Measurements from ENCODE around the gene PCDHA8.
"Not testable (repeated sequence)": the region's sequence is repeated elsewhere in the genome, so short reads cannot be mapped to it uniquely, and the experiment has no call there.

The PCDHA8 gene

DNA sequence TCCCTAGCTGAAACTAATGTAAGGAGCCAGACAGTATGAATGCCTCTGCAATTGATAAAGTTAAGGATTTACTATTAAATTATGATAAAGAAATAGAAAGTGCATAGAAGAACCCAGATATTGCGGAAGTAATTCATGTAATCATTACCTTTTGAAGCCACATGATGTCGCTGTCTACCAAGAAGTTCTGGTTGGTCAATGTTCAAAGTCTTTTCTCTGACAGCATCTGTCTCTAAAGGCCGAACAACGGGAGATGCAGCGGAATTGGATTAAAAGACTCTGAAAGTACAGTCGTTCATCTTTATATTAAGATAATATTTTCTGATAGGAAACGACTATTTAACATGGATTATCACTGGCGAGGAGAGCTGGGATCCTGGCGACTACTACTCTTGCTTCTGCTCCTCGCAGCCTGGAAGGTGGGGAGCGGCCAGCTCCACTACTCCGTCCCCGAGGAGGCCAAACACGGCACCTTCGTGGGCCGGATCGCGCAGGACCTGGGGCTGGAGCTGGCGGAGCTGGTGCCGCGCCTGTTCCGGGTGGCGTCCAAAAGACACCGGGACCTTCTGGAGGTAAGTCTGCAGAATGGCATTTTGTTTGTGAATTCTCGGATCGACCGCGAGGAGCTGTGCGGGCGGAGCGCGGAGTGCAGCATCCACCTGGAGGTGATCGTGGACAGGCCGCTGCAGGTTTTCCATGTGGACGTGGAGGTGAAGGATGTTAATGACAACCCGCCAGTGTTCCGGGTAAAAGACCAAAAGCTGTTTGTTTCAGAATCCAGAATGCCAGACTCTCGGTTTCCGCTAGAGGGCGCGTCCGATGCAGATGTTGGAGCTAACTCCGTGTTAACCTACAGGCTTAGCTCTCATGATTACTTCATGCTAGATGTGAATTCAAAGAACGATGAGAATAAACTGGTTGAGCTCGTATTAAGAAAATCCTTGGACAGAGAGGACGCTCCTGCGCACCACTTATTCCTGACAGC lies at the start of gene PCDHA8:
TSS of gene PCDHA8 (plus strand) at position 210 of the 985 bp plus-strand sequence. CDS start at position 345, 135 bp downstream.
- no peak for DNase-seq

- DNase-seq = no peak
These were observed 46.3 kb upstream of the PCDHA8 start, which contains the start of gene PCDHA2 for GRCh38 chr5:140794595-140795258. Gene PCDHA2, plus strand, starts transcription at chr5:140794852.

- no peak for DNase-seq
These were observed 45.7 kb upstream of the PCDHA8 start for GRCh38 chr5:140795259-140795641.

GRCh38 chr5:140796072-140796717 lies 44.8 kb upstream of the PCDHA8 start:
- not testable (repeated sequence) for DNase-seq

DNA sequence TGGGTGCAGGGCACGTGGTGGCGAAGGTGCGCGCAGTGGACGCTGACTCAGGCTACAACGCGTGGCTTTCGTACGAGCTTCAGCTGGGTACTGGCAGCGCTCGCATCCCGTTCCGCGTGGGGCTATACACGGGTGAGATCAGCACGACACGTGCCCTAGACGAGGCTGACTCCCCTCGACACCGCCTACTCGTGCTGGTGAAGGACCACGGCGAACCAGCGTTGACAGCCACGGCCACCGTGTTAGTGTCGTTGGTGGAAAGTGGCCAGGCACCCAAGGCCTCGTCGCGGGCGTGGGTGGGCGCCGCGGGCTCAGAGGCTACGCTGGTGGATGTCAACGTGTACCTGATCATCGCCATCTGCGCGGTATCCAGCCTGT lies 44.3 kb upstream of the PCDHA8 start:
- no peak for DNase-seq

GRCh38 chr5:140800816-140801493 lies 40.0 kb upstream of the PCDHA8 start, which contains the start of gene PCDHA3:
Gene PCDHA3, plus strand, starts transcription at chr5:140801057.
- no peak for DNase-seq

GRCh38 chr5:140801494-140801841 lies 39.5 kb upstream of the PCDHA8 start:
- no peak for DNase-seq

GRCh38 chr5:140802381-140802780 lies 38.6 kb upstream of the PCDHA8 start:
- DNase-seq = not testable (repeated sequence)

DNA sequence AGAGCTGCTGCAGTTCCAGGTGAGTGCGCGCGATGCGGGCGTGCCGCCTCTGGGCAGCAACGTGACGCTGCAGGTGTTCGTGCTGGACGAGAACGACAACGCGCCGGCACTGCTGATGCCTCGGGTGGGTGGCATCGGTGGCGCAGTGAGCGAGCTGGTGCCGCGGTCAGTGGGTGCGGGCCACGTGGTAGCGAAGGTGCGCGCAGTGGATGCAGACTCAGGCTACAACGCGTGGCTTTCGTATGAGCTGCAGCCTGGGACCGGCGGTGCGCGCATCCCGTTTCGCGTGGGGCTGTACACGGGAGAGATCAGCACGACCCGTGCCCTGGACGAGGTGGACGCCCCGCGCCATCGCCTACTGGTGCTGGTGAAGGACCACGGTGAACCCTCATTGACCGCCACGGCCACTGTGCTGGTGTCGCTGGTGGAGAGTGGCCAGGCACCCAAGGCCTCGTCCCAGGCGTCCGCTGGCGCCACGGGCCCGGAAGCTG lies 38.2 kb upstream of the PCDHA8 start:
- no peak for DNase-seq

- no peak for DNase-seq
These were observed 33.9 kb upstream of the PCDHA8 start, which contains the start of gene PCDHA4 for GRCh38 chr5:140806834-140807775. Gene PCDHA4, plus strand, starts transcription at chr5:140807068.

GRCh38 chr5:140808241-140808888 lies 32.6 kb upstream of the PCDHA8 start:
- not testable (repeated sequence) for DNase-seq

DNA sequence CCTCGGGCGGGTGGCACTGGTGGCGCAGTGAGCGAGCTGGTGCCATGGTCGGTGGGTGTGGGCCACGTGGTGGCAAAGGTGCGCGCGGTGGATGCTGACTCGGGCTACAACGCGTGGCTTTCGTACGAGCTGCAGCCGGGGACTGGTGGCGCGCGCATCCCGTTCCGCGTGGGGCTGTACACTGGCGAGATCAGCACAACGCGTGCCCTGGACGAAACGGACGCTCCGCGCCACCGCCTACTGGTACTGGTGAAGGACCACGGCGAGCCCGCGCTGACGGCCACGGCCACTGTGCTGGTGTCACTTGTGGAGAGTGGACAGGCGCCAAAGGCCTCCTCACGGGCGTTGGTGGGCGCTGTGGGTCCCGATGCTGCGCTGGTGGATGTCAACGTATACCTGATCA lies 32.1 kb upstream of the PCDHA8 start:
- no peak for DNase-seq

DNA sequence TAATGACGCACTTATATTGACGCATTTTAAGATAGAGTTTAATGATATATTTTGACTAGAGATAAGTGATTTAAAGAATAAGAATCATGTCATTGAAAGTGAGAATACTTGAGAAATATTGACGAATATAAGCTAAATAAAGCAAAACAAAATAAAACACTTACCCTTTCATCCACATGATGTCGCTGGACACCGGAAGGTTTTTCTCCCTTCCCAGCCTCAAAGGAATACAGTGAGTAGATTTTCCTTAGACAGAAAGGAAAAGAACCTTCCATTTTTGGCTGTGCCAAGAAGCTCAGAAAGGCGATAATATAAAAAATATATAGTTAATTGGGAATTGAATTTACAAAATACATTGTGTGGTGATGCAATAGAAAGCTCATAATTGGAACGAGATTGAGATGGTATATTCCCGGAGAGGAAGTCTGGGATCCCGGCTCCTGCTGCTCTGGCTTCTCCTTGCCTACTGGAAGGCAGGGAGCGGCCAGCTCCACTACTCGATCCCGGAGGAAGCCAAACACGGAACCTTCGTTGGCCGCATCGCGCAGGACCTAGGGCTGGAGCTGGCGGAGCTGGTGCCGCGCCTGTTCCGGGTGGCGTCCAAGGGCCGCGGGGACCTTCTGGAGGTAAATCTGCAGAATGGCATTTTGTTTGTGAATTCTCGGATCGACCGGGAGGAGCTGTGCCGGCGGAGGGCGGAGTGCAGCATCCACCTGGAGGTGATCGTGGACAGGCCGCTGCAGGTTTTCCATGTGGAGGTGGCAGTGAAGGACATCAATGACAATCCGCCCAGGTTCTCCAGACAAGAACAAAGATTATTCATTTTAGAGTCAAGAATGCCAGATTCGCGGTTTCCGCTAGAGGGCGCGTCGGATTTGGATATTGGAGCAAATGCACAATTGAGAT lies 19.4 kb upstream of the PCDHA8 start, which contains the start of gene PCDHA5:
TSS of gene PCDHA5 (plus strand) at position 239 of the 906 bp plus-strand sequence.
- no peak for DNase-seq

DNA sequence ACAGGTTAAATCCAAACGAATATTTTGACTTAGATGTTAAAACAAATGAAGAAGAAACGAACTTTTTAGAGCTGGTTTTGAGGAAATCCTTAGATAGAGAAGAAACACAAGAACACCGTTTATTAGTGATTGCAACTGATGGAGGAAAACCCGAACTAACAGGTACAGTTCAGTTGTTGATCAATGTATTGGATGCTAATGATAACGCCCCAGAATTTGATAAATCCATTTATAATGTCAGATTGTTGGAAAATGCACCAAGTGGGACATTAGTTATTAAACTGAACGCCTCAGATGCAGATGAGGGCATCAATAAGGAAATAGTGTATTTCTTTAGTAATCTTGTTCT lies 18.7 kb upstream of the PCDHA8 start:
- no peak for DNase-seq

- DNase-seq = not testable (repeated sequence)
These were observed 18.0 kb upstream of the PCDHA8 start for GRCh38 chr5:140822969-140823368.

GRCh38 chr5:140823475-140823874 lies 17.5 kb upstream of the PCDHA8 start:
- no peak for DNase-seq

GRCh38 chr5:140827704-140828361 lies 13.2 kb upstream of the PCDHA8 start, which contains the start of gene PCDHA6:
Gene PCDHA6, plus strand, starts transcription at chr5:140827960. Its CDS starts 132 bp downstream, at chr5:140828092.
- no peak for DNase-seq

DNA sequence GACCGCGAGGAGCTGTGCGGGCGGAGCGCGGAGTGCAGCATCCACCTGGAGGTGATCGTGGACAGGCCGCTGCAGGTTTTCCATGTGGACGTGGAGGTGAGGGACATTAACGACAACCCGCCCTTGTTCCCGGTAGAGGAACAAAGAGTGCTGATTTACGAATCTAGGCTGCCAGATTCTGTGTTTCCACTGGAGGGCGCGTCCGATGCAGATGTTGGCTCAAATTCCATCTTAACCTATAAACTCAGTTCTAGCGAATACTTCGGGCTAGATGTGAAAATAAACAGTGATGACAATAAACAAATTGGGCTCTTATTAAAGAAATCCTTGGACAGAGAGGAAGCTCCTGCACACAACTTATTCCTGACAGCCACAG lies 12.6 kb upstream of the PCDHA8 start:
- no peak for DNase-seq
